Stimulated activated CD8-positive, alpha-beta memory T cell treated with anti-CD3 and anti-CD28 coated beads, Interleukin-15, amount 100 ng/mL, for 48 hours (primary cell): Measurements from ENCODE around the gene TIMP3.

Experiments
- DNase-seq, 2 donors: peaks; one replicate each; pipeline ENCODE4 v3.0.0-alpha.2; 2020; ENCODE audit warnings: low read depth in 2 of 2

Gene TIMP3

DNA sequence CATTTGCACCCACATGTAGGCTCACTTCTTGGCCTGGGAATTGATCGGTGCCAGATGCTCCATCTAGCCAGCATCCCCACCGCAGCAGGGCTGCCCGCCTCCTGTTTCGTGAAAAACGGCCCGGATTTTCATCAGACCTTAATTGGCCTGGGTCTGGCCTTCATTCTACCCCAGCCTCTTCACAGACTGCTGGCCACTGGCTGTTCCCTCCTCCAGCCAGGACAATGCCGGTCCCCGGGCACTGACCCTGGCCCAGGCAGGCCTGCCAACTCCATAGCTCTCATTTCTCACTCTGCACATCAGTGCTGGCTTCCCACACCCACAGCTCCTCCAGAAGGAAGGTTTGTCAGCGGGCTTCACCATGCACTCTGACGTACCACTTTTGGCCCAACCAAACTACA lies 27.9 kb downstream of the TIMP3 start:
- no peak for DNase-seq

DNA sequence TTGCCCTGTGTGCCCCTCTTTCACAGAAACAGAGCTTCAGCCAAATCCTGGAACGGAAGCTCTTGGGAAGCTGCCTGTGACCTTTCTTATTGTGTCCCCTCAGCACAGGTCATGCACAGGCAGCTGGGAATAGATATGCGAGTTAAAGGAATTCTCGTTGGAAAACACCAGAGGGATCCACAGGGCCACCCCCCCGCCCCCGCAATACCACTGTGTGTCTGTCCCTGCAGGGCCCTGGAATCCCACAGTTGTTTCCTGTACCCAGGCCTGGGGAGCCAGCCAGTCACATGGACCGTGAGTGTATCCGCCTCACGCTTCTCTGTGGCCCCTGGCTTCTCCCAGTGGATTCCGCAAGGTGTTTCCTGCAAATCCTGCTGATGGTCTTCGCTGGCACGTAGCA lies 29.0 kb downstream of the TIMP3 start:
- DNase-seq, result no peak

DNA sequence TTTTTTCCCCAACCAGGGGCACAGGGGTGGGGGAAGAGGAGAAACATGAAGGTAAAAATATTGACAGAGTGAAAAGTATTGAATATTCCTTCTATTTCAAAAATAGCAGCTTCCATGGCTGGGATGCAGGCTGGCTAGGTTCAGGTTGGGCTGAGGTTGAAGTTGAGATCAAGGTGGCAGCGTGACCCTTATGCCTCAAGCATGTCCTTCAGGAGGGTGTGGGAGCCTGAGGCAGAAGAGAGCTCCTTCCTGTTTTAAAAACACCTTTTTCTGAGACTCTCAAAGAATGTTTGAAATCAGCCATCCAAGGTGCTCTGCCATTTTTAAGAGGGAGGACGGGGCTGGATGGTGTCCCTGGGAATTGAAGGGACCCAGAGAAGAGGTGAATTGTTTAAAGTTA lies 29.5 kb downstream of the TIMP3 start:
- no peak for DNase-seq

DNA sequence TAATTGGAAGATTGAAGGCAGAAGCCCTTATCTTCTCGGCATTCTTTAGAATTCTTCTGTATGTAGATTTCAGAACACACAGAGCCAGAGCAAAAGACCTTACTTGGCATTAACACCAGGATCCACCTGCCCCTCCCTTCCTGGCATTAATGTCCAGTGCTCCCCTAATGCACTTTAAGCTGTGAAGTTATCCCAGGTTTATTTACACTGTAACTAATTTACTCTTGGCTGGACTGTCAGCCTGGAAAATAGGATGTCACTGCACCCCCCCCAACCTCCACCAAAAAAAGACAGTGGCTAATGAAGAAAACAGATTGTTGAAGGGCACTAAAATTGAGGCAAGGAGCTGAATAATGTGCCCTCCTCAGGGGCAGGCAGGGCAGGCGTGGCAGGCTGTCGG lies 30.1 kb downstream of the TIMP3 start:
- DNase-seq, result no peak

DNA sequence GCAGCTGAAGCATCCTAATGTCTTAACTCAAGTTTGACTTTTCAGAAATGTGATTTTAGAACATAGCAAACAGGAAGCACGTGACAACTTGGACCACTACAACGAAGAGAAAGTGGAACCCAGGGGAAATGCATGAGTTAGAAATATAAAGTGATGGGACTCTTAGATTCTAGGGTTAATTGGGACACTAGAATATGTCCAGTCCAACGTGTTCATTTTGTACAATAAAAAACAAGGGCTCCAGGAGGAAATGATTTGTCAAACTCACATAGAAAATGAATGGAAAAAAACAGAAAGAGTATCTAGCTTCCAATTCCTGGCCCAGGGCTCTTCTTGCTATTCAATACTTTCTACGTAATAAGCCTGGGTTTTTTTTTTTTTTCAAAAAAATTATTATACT lies 30.7 kb downstream of the TIMP3 start:
- no peak for DNase-seq

DNA sequence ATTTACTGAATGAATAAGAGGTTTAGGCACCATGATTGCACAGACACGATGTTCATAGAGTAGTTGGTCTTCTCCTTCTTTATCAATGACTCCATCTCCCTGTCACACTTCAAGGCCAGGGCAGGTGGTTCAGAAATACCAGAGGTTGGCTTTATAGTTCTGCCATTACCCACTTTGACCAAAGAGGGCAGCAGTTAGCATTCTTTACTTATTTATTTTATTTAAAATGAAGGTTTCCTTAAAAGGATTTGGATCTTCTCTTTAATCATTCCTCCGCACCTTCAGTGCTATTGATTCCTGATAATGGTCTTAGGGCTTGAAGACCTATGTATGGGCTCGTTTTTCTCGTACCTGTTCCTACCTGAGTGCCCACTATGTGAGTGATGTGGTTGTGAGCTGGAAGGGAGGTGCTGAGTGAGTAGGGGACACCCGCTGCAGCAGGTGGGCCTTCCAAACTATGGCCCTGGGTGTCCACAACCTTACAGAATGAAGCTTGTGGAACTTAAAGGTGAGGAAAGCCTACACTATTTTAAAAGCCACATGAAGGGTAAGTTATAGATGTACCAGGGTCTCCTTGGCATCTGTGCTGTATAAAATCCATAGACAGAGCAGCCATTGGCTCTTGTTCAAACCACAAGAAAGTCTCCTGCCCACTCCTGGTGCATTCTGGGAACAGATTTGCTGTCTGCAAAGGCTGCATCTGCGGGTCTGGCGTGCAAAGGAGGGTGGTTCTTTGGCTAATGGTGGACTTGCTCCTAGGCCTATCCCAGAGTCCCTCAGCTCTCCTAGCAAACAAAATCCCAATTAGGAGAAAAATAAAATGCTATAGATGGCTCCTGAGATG lies 35.0 kb downstream of the TIMP3 start:
- DNase-seq, result no peak

DNA sequence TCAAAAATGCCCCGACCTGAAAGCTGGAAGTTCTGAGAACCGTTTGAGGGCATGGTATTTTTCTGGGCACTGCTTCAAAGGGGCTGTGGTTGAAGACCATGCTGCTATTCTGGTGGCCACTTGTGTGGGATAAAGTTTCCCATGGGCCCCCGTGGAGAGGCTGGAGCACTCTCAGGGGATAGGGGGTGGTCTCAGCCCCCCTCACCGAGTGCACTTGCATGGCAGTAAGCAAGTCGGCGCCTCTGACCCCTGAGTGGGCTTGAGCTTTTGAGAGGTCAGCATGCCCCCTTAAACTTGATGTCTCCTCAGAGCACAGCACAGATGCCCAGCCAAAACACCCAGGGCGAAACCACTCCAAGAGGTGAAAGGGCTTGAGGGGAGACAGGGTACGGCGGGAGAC lies 35.6 kb downstream of the TIMP3 start:
- DNase-seq, result no peak

DNA sequence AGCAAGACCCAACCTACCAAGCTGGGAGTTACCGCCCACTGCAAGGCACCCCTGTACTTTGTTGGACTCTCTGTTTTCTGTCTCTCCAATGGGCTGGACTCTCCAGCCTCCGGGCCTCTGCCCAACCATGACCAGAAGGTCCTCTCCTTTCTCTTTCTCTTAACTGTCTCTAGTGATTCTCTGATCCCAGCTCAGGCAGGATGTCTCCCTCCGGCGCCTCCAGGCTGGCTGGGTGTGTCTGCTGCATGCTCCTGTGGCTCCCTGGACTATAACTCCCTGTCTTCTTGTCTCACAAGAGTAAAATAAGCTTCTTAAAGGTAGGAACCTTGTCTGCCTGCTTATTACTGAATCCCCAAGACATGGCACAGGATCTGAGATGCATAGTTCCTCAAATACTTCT lies 36.3 kb downstream of the TIMP3 start:
- no peak for DNase-seq

DNA sequence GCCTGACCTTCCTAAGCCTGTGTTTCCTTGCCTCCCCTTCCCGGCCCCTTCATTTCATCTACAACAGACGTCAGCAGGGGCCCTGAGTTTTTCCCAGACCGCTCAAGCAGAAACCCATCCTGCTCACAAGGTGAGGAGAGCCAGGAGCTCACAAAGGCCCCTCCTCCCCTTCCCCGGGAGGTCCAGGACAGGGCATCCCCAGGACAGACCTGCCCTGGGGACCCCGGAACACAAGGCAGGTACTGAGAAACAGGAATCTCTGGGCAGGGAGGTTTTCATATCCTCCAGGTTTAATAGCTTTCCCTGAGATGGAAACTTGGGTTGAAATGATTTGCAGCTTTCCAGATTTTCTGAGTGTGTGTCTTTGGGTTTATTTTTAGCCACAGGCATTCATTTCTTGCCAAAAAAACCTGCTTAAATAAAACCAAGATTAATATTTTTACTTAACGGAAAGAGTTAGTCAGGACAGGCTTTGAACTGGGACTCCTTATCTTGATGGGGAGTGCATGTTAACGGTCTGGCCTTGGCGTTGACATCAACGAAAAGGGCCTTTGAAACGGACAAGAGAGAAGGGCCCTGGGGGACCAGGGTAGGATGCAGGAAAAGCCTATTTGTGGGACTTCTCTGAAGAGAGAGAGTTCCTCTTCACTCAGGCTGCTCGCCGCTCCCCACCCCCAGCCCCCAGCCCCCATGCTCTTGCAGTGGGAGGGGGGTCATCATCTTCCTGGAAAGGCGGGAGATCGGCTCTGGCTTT lies 38.5 kb downstream of the TIMP3 start:
- DNase-seq, result no peak

DNA sequence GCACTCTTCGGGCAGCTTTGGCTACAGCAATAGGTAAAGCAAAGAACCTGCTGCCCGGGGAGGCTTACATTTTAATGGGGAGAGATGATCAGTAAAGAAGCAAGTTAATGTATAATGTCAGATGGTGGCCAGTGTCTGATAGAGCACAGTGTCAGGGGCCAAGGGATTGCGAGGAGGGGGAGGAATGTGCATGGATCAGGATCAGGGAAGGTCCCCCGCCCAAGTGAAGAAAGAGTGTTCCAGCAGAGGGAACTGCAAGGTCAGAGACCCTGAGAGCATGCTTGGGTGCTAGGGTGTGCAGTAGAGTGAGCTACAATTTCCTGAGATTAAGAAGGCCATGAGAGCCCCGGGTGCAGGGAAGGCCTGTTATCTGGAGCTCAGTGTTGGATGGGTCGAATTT lies 39.7 kb downstream of the TIMP3 start:
- DNase-seq, result no peak

DNA sequence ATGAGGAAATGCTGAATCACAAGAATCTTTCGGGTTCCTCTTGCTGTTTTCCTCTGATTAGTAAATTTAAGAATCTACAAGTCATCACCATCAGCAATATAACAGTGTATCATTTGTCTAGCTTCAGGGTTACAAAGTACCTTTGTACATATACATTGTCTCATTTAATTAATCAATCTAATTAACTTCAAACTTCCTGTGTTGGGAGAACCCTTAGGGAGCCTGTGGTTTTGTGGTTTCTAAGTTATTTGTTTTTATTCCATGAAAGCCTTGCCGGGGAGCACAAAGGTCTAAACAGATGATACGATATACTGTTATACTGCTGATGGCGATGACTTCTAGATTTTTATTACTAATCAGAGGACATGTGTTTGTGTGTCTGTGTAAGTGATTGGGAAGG lies 41.0 kb downstream of the TIMP3 start:
- DNase-seq, result no peak

DNA sequence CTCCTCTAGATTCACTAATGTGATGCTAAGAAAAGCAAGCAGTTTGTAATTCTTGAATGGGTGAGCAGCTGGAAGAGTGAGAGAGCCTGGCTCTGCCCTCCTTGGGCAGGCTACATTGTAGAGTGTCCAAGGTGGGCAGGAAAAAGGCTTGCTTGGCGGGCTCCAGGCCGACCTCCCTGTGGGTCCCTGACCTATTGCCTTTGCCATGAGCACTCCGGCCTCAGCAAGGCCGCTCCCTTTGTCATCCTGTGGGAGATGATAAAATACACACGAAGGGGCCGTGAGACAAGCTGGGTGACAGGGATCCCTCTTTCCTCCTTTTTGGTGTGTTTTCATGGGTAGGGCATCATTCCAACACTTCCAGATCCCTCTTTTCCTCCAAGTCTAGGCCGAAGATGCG lies 41.8 kb downstream of the TIMP3 start:
- DNase-seq, result no peak

DNA sequence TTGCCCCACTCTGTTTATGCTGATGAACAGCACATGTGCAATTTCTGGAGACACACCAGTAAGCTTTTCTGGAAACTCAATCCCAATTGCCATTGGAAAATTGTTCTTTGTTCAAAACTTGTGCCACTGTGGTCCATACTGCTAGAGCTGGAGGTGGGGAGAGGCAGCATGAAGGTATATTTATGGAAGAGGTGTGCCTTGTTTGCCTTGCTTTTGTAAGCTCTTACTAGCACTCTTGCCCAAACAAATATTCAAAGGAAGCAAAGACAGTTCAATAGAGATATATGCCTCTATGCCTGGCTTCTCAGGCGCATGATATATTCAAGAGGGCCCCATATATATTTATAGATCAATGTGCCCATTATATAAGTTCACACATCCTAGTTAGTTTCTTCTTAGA lies 42.7 kb downstream of the TIMP3 start:
- no peak for DNase-seq

DNA sequence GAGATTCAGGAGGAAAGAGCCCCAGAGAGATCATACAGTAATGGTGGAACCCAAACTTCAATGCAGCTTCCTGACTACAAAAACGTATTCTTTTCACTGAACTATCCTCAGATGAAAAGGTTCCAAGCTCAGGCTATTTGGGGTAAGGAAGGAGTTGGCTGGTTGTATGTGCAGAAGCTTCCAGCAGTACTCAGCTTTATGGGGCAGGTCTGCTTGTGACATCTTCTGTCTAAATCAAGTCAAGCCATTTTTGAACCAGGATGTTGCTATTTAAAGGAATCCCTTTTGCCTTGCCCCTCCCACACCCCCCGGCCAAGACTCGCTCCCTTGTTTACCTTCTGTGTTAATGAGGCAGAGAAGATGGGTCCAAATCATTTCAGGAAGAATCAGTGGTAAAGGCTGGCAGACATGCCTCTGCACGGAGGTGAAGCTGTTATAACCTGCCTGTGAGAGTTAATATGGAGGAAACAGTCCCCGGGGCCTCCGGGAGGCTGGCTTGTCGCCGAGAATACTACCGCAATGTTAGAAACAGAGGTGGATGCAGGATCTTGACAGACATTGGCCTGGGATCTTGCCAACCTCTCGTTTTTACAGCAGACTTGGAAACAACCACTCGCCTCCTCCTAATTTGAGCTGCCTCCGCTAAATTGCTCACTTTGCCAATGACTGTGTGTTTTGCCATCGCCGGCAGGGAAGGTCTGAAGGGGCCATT lies 45.4 kb downstream of the TIMP3 start:
- DNase-seq, result no peak

DNA sequence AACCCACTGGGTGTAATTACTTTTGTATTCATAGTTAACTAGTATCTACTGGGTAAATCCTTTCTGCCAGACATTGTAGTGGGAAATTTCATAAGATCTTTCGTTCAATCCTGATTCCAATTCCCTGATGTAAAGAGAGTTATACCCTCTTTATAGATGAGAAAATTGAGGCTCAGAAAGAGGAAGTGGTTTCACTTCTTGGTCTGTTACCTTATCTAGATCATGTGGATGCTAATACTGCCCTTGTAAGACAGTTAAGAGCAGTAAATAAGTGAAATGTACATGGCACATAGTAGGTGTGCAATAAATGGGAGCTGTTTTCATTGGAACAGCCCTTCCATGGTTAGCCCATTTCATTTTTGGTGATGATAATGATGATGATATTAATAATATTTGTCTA lies 46.7 kb downstream of the TIMP3 start:
- DNase-seq, result no peak

DNA sequence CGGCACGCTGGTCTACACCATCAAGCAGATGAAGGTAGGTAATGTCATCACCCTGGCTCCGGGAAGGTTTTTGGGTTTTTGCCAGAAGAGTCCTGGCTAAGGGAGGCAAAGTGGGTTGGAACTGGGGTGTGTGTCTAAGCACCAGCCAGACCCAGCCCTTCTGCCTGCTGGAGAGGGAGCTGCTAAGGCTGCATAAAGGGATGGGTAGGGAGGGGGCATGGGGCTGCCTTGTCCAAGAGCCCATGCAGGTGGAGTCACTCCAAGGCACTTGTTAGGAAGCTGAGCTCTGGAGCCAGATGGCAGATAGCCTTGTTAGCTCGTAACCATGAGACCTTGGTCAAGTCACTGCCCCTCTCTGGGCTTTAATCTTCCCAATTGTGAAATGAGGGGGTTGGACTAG lies 48.0 kb downstream of the TIMP3 start:
- DNase-seq, result no peak

DNA sequence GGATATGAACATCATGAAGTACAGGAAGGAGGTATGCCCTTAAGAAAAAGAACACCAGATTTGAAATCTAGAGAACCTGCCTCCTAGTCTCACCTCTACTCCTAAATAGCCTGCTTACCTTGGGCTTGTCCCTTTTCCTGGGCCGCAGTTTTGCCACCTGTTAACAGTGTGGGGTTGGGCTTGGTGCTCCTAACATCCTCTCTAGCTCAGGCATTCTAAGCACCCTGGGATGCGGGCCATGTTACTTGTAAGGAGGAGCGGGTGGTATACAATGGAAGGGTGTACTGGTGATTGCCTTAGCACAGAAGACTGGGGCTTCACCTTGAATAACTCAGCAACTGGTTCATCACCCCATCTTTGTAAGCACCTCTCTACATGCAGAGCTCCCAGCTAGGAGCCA lies 48.7 kb downstream of the TIMP3 start:
- no peak for DNase-seq

DNA sequence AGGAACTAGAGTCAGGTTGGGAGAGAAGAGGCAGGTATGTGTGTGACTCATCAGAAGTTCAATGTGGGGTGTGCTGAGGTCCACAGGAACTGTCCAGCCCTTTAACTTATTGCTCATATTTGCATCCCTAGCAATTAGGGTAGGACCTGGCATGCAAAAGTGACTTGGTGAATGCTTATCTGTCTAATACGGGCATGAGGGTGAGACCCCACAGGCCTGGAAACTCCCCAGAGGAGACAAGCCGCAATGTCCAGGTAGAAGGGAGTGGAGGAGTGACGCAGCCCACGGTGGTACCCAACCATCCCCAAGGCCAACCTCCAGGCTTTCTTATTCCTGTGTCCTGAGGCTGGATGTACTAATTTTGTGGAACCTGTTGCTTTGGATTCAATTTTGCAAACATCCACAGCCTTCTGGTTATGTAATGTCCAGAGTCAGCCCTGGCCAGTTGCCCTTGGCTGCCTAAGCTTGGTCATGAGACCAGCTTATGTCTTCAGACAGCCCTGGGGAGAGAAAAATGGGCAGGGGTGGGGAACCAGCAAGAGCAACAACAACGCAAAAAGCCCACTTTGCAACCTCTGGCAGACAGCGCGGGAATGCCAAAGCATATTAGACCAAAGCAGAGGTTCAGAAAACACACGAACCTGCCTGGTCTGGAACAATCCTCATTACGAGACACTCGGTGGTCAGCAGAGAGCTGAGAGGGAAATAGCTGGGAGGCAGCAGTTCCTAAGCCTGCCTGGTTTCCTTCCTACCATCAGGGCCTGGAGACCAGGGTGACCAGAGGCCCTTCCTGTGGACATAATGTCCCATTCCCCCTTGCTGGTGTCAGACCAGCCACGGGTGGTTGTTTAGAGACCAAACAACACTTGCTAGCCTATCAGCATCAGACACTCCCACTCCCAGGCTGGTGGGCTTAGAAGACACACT lies 49.3 kb downstream of the TIMP3 start:
- no peak for DNase-seq

DNA sequence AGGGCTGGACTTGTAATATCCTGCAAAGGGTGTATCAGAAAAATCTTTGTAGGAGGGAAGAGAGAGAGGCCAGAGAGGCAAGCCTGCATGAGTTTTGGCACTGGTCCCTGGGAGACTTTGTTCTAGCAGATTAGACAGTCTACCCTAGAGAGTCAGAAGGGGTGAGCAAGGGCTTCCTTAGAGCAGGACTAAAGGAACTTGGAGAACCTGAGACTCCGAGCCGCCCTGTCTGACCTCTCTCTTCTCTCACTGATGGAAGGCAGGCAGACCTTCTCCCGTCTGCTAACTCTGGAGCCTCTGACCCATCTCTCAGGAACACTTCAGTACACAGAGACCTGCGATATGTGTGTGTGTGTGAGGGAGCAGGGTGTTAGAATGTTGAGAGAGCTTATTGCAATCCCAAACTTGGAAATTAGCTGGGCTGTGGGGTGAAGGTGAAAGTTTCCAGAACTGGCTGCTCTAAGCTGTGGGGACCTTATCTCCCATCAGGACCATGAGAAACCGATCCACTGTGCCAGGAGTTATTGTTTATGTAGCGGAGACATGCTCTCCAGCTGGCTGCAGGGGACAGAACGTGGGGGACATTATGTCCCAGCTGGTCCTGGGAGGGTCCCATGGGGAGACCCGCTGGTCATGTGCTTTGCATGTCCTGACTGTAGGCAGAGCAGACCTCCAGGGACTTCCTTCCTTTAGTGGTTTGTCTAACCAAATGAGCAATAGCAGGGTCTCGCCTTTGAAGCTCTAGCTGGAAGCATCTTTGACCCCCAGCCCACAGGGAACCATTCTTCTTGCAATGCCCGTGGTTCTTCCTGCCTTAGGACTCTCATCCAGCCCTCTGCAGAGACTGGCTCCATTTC lies 51.1 kb downstream of the TIMP3 start:
- DNase-seq, result no peak

DNA sequence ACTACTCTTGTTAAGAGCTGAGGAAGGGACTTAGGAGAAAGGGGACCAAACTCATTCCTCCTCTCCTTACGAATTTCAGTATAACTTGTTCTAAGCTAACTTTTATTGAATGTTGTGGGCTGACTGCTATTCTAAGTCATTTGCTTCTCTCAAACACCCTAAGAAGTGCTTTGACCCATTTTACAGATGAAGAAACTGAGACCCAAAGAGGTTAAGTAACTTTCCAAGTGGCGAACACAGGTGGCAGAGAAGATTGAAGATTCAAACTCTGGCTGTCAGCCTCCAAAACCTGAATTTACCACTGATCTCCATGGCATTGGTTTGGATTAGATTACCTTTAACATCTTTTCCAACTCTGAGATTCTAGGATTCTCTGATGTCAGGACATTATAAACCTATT lies 52.2 kb downstream of the TIMP3 start:
- DNase-seq, result no peak

DNA sequence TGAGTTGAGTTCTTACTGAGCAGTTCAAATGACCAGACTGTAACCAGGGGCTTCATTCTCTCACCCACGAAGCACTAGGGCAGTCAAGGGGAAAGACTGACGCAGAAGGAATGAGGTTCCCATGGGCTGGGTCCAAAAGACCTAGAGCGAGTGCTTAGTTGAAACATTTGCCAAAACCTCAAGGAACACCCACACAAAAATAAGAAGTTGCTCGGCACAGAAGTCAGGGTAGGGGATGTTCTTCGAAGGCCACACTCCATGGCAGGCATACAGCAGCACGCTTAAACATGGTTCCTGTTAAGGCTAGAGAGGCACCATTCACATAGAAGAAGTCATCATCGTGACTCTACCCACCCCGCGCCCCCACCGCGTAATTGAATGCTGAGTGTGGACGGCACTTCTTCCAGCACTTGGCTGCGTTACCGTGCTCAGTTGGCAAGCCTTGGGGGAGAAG lies 52.9 kb downstream of the TIMP3 start:
- no peak for DNase-seq
